A375 (cell line): Measurements from ENCODE around the gene PGAM4. TPM values are rescaled to one million over a fixed set of nuclear protein-coding genes. Genes with fewer than 3 reads are reported as not detected.

ENCODE experiments used
- total RNA-seq: library from RNA; depleted of rRNA; stranded (reverse); fragments of >200 nt; shearing (Covaris generic); gene quantifications from 2 replicates; pipeline ENCODE4 v1.2.3, GENCODE V29; 2014; rRNA removed

PGAM4 gene
- total RNA-seq = not detected in 2 replicates

GRCh38 chrX:77969538-77969937 is at the start of gene PGAM4:
Gene PGAM4 (minus strand): TSS chrX:77969638. CDS start chrX:77969638, 0 bp downstream.

Other genes starting within 250 kb of the PGAM4 start
- 61.7 and 73.2 TPM in 2 replicates for gene ATRX, start 183.4 kb downstream of the PGAM4 start, total RNA-seq
- gene MAGT1, start 74.2 kb downstream of the PGAM4 start, total RNA-seq = 60.0 and 63.4 TPM in 2 replicates
- gene COX7B, start 70.2 kb downstream of the PGAM4 start, total RNA-seq = 281 and 348 TPM in 2 replicates
- 3.2 and 5.4 TPM in 2 replicates for gene ATP7A, start 58.9 kb downstream of the PGAM4 start, total RNA-seq
- 345 and 352 TPM in 2 replicates for gene PGK1, start 134.6 kb upstream of the PGAM4 start, total RNA-seq
- 17.0 and 17.7 TPM in 2 replicates for gene TAF9B, start 170.0 kb upstream of the PGAM4 start, total RNA-seq